MM.1S (cell line): ENCODE data around the gene PRLH.

ENCODE experiments used
- DNase-seq: peaks from one replicate; pipeline ENCODE4 v3.0.0-alpha.2; 2015
- H2AFZ ChIP-seq: fragments of 300-600 bp; sonication (generic); 2 replicates; pipeline ENCODE4 v1.6.0; 2016; ENCODE audit warnings: antibody characterized with exemption, low read length
- H3F3A ChIP-seq: fragments of 300-600 bp; sonication (generic); 2 replicates; pipeline ENCODE4 v1.6.1; 2016; ENCODE audit warnings: mild to moderate bottlenecking, antibody characterized with exemption, low read length, moderate library complexity, mixed read lengths; ENCODE audit not compliant: insufficient read depth
- H3K27ac ChIP-seq: fragments of 300-600 bp; sonication (generic); 2 replicates; pipeline ENCODE4 v1.5.1; 2016; ENCODE audit warnings: mild to moderate bottlenecking, low read length
- H3K27me3 ChIP-seq: fragments of 300-600 bp; sonication (generic); replicated peaks from 2 replicates; pipeline ENCODE4 v1.6.0; 2016; ENCODE audit warnings: low read length; ENCODE audit not compliant: insufficient read depth
- H3K36me3 ChIP-seq: fragments of 300-600 bp; sonication (generic); replicated peaks from 2 replicates; pipeline ENCODE4 v1.6.1; 2016; ENCODE audit warnings: mild to moderate bottlenecking, low read length, mixed read lengths; ENCODE audit not compliant: insufficient read depth
- H3K4me1 ChIP-seq: fragments of 300-600 bp; sonication (generic); 2 replicates; pipeline ENCODE4 v1.6.1; 2016; ENCODE audit warnings: low read length, mixed read lengths
- H3K4me2 ChIP-seq: fragments of 300-600 bp; sonication (generic); 2 replicates; pipeline ENCODE4 v1.6.0; 2016; ENCODE audit warnings: low read depth, low read length
- H3K4me3 ChIP-seq: fragments of 300-600 bp; sonication (generic); 2 replicates; pipeline ENCODE4 v1.5.1; 2016; ENCODE audit warnings: low read length, mixed read lengths
- H3K79me2 ChIP-seq: fragments of 300-600 bp; sonication (generic); 2 replicates; pipeline ENCODE4 v1.6.1; 2016; ENCODE audit warnings: mixed run types, low read length, mixed read lengths
- H3K9ac ChIP-seq: fragments of 300-600 bp; sonication (generic); 2 replicates; pipeline ENCODE4 v1.6.1; 2016; ENCODE audit warnings: low read length, mixed read lengths
- H3K9me2 ChIP-seq: fragments of 300-600 bp; sonication (generic); replicated peaks from 2 replicates; pipeline ENCODE4 v1.6.1; 2016; ENCODE audit warnings: mild to moderate bottlenecking, low read length, mixed read lengths; ENCODE audit not compliant: insufficient read depth
- H3K9me3 ChIP-seq: fragments of 300-600 bp; sonication (generic); replicated peaks from 2 replicates; pipeline ENCODE4 v1.6.1; 2016; ENCODE audit warnings: mild to moderate bottlenecking, low read length, mixed read lengths; ENCODE audit not compliant: insufficient read depth
- H4K20me1 ChIP-seq: fragments of 300-600 bp; sonication (generic); 2 replicates; pipeline ENCODE4 v1.6.1; 2016; ENCODE audit warnings: mild to moderate bottlenecking, low read length, moderate library complexity, mixed read lengths; ENCODE audit not compliant: insufficient read depth
- EZH2 ChIP-seq: fragments of 300-600 bp; sonication (generic); optimal IDR thresholded peaks from 2 replicates; pipeline ENCODE3; 2017; ENCODE audit warnings: low read depth, mild to moderate bottlenecking, antibody characterized with exemption, low read length, mixed read lengths
- EZH2phosphoT487 ChIP-seq: fragments of 300-600 bp; sonication (generic); IDR thresholded peaks from 2 replicates; pipeline ENCODE4 v1.6.1; 2018; ENCODE audit warnings: antibody characterized with exemption, low read length
- TF ChIP-seq, protein P1 (sequence below): fragments of 300-600 bp; sonication (generic); IDR thresholded peaks from 2 replicates; pipeline ENCODE4 v1.5.1; 2016; ENCODE audit warnings: antibody characterized with exemption, low read length, mixed read lengths

Gene PRLH

DNA sequence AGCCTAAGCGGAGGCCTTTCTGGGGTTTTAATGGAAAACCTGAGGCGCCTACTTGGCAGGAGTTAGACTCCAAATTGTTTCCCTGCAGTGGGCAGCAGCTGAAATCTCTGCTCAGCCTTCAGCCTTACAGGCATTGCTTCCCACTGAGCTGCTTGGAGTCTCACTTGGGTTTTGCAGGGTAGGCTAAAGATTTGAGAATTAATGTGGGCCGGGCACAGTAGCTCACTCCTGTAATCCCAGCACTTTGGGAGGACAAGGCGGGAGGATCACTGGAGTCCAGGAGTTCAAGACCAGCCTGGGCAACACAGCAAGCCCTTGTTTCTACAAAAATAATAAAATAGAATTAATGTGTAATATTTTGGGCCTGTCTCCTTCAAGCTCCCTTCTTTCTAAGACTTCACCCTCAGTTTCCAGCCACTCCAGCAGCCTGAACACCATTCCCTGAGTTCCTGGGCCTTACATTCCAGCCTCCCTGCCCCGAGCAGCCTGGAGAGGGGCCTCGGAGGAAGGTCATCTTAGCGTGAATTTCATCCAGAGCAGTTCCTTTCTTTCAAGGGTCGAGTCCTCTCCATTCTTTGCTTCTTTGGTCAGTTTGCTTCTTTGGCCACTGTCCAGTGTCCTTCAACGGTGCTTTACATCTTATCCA is 33.2 kb downstream of the PRLH start:
- Histone ChIP-seq H3K4me2 (peak overlapping the region; percentile 81), H2AFZ (peak overlapping the region; percentile 85), H3F3A (no peaks in the 10 kb centered on the region), H3K36me3 (no peaks in the 10 kb centered on the region), H3K79me2 (no peaks in the 10 kb centered on the region), H3K9ac (peak overlapping the region; percentile 35; the same call in 1 of the 2 replicates), H3K4me1 (peaks cover 36% of the 10 kb centered on the region), H3K27me3 (no peaks in the 10 kb centered on the region), H3K4me3 (peak overlapping the region; percentile 42), H4K20me1 (no peaks in the 10 kb centered on the region), H3K27ac (peak overlapping the region; percentile 50; the same call in 1 of the 2 replicates), H3K9me2 (no peaks in the 10 kb centered on the region), H3K9me3 (no peaks in the 10 kb centered on the region)
- TF ChIP-seq EZH2 (no peak), EZH2phosphoT487 (no peak)
- DNase-seq: no peak

DNA sequence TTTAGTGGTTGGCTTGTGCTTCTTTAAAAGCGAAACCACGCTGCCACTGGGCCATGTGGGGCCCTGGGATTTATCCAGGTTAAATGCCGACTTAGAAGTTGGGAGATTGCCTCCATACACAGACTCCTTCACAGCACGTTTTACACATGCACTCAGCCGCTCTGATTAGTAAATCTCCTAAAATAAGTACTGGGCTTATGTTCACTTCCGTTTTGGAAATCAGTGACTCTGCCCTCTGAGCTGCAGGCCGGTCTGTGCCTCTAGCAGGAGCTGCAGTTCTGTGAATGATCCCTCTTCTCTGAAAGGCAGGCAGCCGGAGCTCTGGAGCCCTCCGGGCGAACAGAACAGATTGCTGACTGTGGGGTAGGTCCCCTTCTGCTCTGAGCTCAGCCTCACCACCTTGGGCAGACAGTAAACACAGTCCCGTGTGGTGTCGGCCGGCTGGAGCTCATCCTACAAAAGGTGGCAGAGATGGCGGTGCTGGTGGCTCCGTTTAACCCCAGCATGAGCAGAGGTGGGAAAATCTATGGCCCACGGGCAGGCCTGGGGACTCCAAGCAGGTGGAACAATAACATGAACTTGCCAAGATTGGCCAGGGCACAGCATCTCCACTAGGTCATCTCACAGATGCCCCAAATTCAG is 34.0 kb downstream of the PRLH start:
- H3K4me2 ChIP-seq: peak overlapping the region; percentile 81
- H3K27ac ChIP-seq: peak overlapping the region; percentile 50; the same call in 1 of the 2 replicates
- H3K9me3 ChIP-seq: no peaks in the 10 kb centered on the region
- TF ChIP-seq EZH2phosphoT487 (no peak), EZH2 (no peak)
- TF ChIP-seq, protein P1, sequence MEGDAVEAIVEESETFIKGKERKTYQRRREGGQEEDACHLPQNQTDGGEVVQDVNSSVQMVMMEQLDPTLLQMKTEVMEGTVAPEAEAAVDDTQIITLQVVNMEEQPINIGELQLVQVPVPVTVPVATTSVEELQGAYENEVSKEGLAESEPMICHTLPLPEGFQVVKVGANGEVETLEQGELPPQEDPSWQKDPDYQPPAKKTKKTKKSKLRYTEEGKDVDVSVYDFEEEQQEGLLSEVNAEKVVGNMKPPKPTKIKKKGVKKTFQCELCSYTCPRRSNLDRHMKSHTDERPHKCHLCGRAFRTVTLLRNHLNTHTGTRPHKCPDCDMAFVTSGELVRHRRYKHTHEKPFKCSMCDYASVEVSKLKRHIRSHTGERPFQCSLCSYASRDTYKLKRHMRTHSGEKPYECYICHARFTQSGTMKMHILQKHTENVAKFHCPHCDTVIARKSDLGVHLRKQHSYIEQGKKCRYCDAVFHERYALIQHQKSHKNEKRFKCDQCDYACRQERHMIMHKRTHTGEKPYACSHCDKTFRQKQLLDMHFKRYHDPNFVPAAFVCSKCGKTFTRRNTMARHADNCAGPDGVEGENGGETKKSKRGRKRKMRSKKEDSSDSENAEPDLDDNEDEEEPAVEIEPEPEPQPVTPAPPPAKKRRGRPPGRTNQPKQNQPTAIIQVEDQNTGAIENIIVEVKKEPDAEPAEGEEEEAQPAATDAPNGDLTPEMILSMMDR: peak; percentile 35
- H3K27me3 ChIP-seq: no peaks in the 10 kb centered on the region
- no peaks in the 10 kb centered on the region for H3K79me2 ChIP-seq
- H3K4me1 ChIP-seq: peaks cover 36% of the 10 kb centered on the region
- H3K4me3 ChIP-seq: peak overlapping the region; percentile 42
- H3K9ac ChIP-seq: peak overlapping the region; percentile 35
- H3K36me3 ChIP-seq: no peaks in the 10 kb centered on the region
- H3F3A ChIP-seq: no peaks in the 10 kb centered on the region
- DNase-seq: peak; percentile 76
- no peaks in the 10 kb centered on the region for H4K20me1 ChIP-seq
- peak overlapping the region; percentile 85 for H2AFZ ChIP-seq
- no peaks in the 10 kb centered on the region for H3K9me2 ChIP-seq

DNA sequence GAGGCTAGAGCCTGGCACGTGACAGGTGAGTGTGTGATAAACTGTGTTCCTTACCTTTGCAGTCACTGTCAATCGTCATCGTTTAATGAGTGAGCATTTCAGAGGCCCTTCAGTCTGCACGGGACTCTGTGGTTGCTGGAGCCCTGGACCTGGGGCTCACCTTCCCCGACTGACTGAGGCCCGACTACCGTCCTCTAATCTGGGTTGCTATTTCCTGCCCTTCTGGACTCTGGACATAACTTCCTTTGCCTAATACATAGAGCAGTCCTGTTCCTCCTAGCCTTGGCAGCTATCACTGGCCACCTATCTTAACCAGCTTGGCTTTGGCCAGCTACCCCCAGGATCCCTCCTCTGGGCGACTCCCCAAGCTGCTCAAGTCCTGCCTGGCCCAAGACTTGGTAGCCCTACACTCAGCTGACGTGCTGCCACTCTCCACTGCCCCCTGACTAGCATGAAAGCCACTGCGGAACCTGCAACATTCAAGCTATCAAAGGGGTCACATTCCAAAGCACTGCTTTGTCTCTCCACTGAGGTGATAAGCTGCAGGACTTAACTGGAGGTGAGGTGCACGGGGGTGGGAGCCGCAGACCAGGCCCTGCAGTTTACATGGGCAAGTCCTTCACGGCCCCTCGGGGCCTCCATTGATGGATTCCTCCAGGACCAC is 35.2 kb downstream of the PRLH start:
- H3K9me2 ChIP-seq: no peaks in the 10 kb centered on the region
- H3K9ac ChIP-seq: no peak overlapping the region
- no peak for DNase-seq
- H4K20me1 ChIP-seq: no peaks in the 10 kb centered on the region
- H3F3A ChIP-seq: no peaks in the 10 kb centered on the region
- H3K9me3 ChIP-seq: no peaks in the 10 kb centered on the region
- H3K4me3 ChIP-seq: no peak overlapping the region
- no peaks in the 10 kb centered on the region for H3K27me3 ChIP-seq
- H3K4me2 ChIP-seq: no peak overlapping the region
- H3K79me2 ChIP-seq: no peaks in the 10 kb centered on the region
- H3K27ac ChIP-seq: no peak overlapping the region
- H3K36me3 ChIP-seq: no peaks in the 10 kb centered on the region
- H3K4me1 ChIP-seq: peaks cover 36% of the 10 kb centered on the region
- TF ChIP-seq EZH2phosphoT487: no peak
- TF ChIP-seq, protein P1: no peak
- TF ChIP-seq EZH2: no peak
- no peak overlapping the region for H2AFZ ChIP-seq
